Smooth muscle cell (in vitro differentiated cells): ENCODE measurements around the gene WFDC10A. TPM values are rescaled to one million over a fixed set of nuclear protein-coding genes. Genes with fewer than 3 reads are reported as not detected.
"Not testable (repeated sequence)": the region's sequence is repeated elsewhere in the genome, so short reads cannot be mapped to it uniquely, and the experiment has no call there.

Experiments used
- DNase-seq: peaks from one replicate; lab custom pipeline; 2025; ENCODE audit not compliant: unreplicated experiment; lab: John Stamatoyannopoulos, UW
- H2AFZ ChIP-seq: fragments of 200-600 bp; sonication (generic); 2 replicates; pipeline ENCODE4 v1.6.0; 2016; ENCODE audit warnings: antibody characterized with exemption, low read depth, mild to moderate bottlenecking
- H3F3A ChIP-seq: fragments of 200-600 bp; sonication (generic); 2 replicates; pipeline ENCODE4 v1.6.0; 2017; ENCODE audit warnings: antibody characterized with exemption, low read depth
- H3K27ac ChIP-seq: fragments of 200-600 bp; sonication (generic); 2 replicates; pipeline ENCODE4 v1.5.1; 2016; ENCODE audit warnings: low read depth, mild to moderate bottlenecking
- H3K27me3 ChIP-seq: fragments of 200-600 bp; sonication (generic); 2 replicates; pipeline ENCODE4 v1.6.1; 2016; ENCODE audit warnings: low read depth, mild to moderate bottlenecking
- H3K36me3 ChIP-seq: fragments of 200-600 bp; sonication (generic); 2 replicates; pipeline ENCODE4 v1.5.1; 2016; ENCODE audit warnings: low read depth
- H3K4me1 ChIP-seq: fragments of 200-600 bp; sonication (generic); 2 replicates; pipeline ENCODE4 v1.5.1; 2016; ENCODE audit warnings: low read depth
- H3K4me2 ChIP-seq: fragments of 200-600 bp; sonication (generic); 2 replicates; pipeline ENCODE4 v1.6.0; 2016; ENCODE audit warnings: mild to moderate bottlenecking
- H3K4me3 ChIP-seq: fragments of 200-600 bp; sonication (generic); 2 replicates; pipeline ENCODE4 v1.5.1; 2016; ENCODE audit warnings: mild to moderate bottlenecking
- H3K79me2 ChIP-seq: fragments of 200-600 bp; sonication (generic); 2 replicates; pipeline ENCODE4 v1.6.0; 2016; ENCODE audit warnings: low read depth, mild to moderate bottlenecking
- H3K9ac ChIP-seq: fragments of 200-600 bp; sonication (generic); 2 replicates; pipeline ENCODE4 v1.6.0; 2016; ENCODE audit warnings: low read depth
- H3K9me3 ChIP-seq: fragments of 200-600 bp; sonication (generic); replicated peaks from 2 replicates; pipeline ENCODE4 v1.5.1; 2016; ENCODE audit warnings: low read depth
- H4K20me1 ChIP-seq: fragments of 200-600 bp; sonication (generic); 2 replicates; pipeline ENCODE4 v1.6.0; 2016; ENCODE audit warnings: low read depth
- WGBS: methylation state at CpG from one replicate; pipeline ENCODE4 v1.1.7; 2016; ENCODE audit warnings: low lambda C conversion rate; 5-methylcytosine and 5-hydroxymethylcytosine counted together
- polyA plus RNA-seq: library from polyadenylated mRNA; unstranded; fragments of >200 nt; fragmentation: Nextera tagmentation; extraction: Ambion mirVana; gene quantifications from 2 replicates; pipeline ENCODE4 v1.2.1, GENCODE V29; 2016
- total RNA-seq: library from RNA; depleted of rRNA; stranded (reverse); fragments of >200 nt; gene quantifications from 2 replicates; pipeline ENCODE4 v1.2.3, GENCODE V29; 2014
- TF ChIP-seq, protein P1 (sequence below): fragments of 200-600 bp; sonication (generic); IDR thresholded peaks from 2 replicates; pipeline ENCODE4 v1.5.1; 2017; ENCODE audit warnings: borderline replicate concordance, mild to moderate bottlenecking, antibody characterized with exemption; ENCODE audit not compliant: insufficient read depth, poor library complexity, severe bottlenecking

Gene WFDC10A
- total and polyA plus RNA-seq, 2 experiments from 2014 or later, result not detected

DNA sequence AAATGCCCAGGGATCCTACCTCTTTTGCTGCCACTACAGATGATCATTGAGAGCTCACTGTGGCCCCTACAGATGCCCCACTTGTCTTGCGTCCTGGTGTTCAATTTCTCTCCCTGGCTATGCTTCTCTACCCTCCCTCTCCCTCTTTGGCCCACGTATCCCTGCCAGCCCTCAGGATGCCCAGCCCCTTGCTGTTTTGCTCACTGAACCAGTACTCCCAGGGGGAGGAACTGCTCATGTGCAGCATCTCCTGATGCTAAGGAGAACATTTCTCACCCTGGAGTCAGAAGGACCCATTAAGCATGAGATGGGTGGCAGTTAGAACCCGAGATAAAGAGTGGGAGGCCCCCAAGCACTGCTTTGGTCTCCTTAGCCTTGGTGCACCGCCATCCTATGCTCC lies 1.6 kb downstream of the WFDC10A start, which contains the start of gene WFDC9:
Gene WFDC9 (minus strand): TSS at position 101 of the 400 bp plus-strand sequence. CDS start 21,103 bp downstream, outside the sequence.
- Histone ChIP-seq H3K79me2 (no peaks in the 10 kb centered on the region), H3K9ac (no peak within 1 kb of the TSS), H3K27ac (no peak within 1 kb of the TSS), H3K4me3 (no peak within 1 kb of the TSS), H3K36me3 (no peaks in the 10 kb centered on the region), H3F3A (no peaks in the 10 kb centered on the region), H4K20me1 (no peaks in the 10 kb centered on the region), H3K4me1 (peaks cover 4% of the 10 kb centered on the region), H3K9me3 (no peaks in the 10 kb centered on the region), H3K27me3 (no peaks in the 10 kb centered on the region), H2AFZ (no peak within 1 kb of the TSS), H3K4me2 (no peak within 1 kb of the TSS)
- 85% methylated on average over 4 of the region's 4 CpGs for WGBS
- no peak for DNase-seq
- TF ChIP-seq, protein P1, sequence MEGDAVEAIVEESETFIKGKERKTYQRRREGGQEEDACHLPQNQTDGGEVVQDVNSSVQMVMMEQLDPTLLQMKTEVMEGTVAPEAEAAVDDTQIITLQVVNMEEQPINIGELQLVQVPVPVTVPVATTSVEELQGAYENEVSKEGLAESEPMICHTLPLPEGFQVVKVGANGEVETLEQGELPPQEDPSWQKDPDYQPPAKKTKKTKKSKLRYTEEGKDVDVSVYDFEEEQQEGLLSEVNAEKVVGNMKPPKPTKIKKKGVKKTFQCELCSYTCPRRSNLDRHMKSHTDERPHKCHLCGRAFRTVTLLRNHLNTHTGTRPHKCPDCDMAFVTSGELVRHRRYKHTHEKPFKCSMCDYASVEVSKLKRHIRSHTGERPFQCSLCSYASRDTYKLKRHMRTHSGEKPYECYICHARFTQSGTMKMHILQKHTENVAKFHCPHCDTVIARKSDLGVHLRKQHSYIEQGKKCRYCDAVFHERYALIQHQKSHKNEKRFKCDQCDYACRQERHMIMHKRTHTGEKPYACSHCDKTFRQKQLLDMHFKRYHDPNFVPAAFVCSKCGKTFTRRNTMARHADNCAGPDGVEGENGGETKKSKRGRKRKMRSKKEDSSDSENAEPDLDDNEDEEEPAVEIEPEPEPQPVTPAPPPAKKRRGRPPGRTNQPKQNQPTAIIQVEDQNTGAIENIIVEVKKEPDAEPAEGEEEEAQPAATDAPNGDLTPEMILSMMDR, result no peak

DNA sequence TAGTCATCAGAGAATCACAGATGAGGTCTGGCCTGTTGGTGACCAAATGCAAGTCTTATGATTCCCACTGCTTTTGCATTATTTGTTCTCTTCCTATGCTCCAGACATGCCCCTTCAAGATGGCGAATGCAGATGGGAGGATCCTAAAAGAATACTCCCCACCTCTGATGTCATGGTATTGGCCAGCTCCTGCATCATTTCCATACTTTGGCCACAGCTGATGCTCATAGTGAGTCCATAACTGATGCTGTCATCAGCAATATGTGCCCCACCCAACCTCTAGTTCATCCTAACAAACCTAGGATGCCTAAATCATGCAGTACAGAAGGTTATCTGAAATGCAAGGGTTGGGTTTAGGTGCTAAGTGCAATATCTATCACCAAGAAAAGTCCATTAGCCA lies 7.0 kb downstream of the WFDC10A start:
- no peak for DNase-seq
- Histone ChIP-seq H3K9me3 (no peaks in the 10 kb centered on the region), H4K20me1 (no peaks in the 10 kb centered on the region), H3K79me2 (no peaks in the 10 kb centered on the region), H3K4me3 (no peak overlapping the region), H3K27ac (no peak overlapping the region), H3K4me2 (no peak overlapping the region), H3F3A (no peaks in the 10 kb centered on the region), H3K27me3 (no peaks in the 10 kb centered on the region), H3K9ac (no peak overlapping the region), H3K36me3 (no peaks in the 10 kb centered on the region), H2AFZ (no peak overlapping the region), H3K4me1 (no peaks in the 10 kb centered on the region)
- TF ChIP-seq, protein P1, result no peak
- WGBS, result 93% methylated on average over 1 of the region's 1 CpG

DNA sequence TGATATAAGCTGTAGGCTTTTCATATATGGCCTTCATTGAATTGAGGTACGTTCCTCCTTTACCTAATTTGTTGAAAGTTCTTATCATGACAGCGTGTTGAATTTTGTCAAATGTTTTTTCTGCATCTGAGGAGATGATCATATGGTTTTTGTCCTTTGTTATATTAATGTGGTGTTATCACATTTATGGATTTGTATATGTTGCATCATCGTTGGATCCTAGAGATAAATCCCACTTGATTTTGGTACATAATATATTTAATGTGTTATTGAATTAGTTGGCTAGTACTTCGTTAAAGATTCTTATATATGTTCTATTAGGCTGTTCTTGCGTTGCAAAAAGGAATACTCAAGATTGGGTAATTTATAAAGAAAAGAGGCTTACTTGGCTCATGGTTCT lies 10.1 kb downstream of the WFDC10A start:
- no peak overlapping the region for H3K4me3 ChIP-seq
- DNase-seq, result no peak
- H2AFZ ChIP-seq, result no peak overlapping the region
- H3K4me2 ChIP-seq, result no peak overlapping the region
- H3F3A ChIP-seq, result no peaks in the 10 kb centered on the region
- H3K9ac ChIP-seq, result no peak overlapping the region
- TF ChIP-seq, protein P1, result no peak
- no peaks in the 10 kb centered on the region for H3K79me2 ChIP-seq
- no peaks in the 10 kb centered on the region for H3K9me3 ChIP-seq
- H3K27ac ChIP-seq, result no peak overlapping the region
- no peaks in the 10 kb centered on the region for H4K20me1 ChIP-seq
- no peaks in the 10 kb centered on the region for H3K27me3 ChIP-seq
- no peaks in the 10 kb centered on the region for H3K4me1 ChIP-seq
- 90% methylated on average over 5 of the region's 5 CpGs for WGBS
- H3K36me3 ChIP-seq, result no peaks in the 10 kb centered on the region

DNA sequence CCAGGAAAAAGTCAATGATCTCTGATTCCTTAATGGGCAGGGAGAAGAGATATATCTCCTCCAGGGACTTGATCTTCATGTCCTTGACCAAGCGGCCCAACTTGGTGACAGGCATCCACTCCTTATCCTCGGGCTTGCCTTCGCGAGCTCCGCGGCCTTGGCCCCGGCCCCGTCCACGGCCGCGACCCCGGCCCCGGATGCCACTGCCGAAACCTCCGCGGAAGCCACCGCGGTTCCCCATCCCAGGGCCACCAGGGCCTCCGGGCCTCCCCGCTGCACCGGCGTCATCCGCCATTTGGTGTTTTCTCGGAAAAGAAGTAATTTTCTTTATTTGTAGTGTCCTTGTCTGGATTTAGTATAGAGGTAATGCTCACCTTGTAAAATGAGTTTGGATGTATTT lies 11.5 kb downstream of the WFDC10A start:
- H4K20me1 ChIP-seq, result not testable (repeated sequence)

DNA sequence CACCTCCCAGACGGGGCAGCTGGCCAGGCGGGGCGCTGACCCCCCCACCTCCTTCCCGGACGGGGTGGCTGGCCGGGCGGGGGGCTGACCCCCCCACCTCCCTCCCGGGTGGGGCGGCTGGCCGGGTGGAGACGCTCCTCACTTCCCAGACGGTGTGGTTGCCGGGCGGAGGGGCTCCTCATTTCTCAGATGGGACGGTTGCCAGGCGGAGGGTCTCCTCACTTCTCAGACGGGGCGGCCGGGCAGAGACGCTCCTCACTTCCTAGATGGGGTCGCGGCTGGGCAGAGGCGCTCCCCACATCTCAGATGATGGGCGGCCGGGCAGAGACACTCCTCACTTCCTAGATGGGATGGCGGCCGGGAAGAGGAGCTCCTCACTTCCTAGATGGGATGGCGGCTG lies 16.3 kb downstream of the WFDC10A start:
- H3K9me3 ChIP-seq, H3F3A ChIP-seq, H3K27ac ChIP-seq, H3K9ac ChIP-seq, H3K79me2 ChIP-seq, DNase-seq, H3K36me3 ChIP-seq, H3K4me3 ChIP-seq, H3K27me3 ChIP-seq, H4K20me1 ChIP-seq, H3K4me1 ChIP-seq, H3K4me2 ChIP-seq, H2AFZ ChIP-seq: not testable (repeated sequence)
- 96% methylated on average over 15 of the region's 28 CpGs for WGBS

More for the DNA sequence above, 11.5 kb downstream of the WFDC10A start:
- H2AFZ ChIP-seq, H3K4me1 ChIP-seq, DNase-seq, H3K9me3 ChIP-seq, H3K4me2 ChIP-seq, H3F3A ChIP-seq, H3K9ac ChIP-seq, H3K27me3 ChIP-seq, H3K79me2 ChIP-seq, H3K27ac ChIP-seq, H3K36me3 ChIP-seq, H3K4me3 ChIP-seq: not testable (repeated sequence)
- 100% methylated on average over 11 of the region's 24 CpGs for WGBS
